PC-3 (cell line): ENCODE results near the gene KYNU. TPM values are rescaled to one million over a fixed set of nuclear protein-coding genes. Genes with fewer than 3 reads are reported as not detected.
"Not testable (repeated sequence)": the region's sequence is repeated elsewhere in the genome, so short reads cannot be mapped to it uniquely, and the experiment has no call there.

ENCODE experiments used
- ATAC-seq: fragments of 200-7000 bp; cut with Tn5 transposase; 2 replicates; pipeline ENCODE4 v1.9.1; 2020; ENCODE audit warnings: mild to moderate bottlenecking, moderate library complexity
- BruUV-seq: library from RNA; stranded (reverse); fragments of 400-500 nt; replicated peaks from 2 replicates; lab custom pipeline; 2021; lab: Mats Ljungman, UMichigan
- CTCF ChIA-PET: fragments of 300-600 bp; sonication (Branson Sonifier 250); formaldehyde crosslinking; loops from one replicate; lab custom pipeline; 2022; ENCODE audit warnings: antibody characterized with exemption; lab: Charles Lee
- POLR2A ChIA-PET: fragments of 300-600 bp; sonication (Branson Sonifier 250); formaldehyde crosslinking; loops from one replicate; lab custom pipeline; 2022; ENCODE audit warnings: antibody characterized with exemption; ENCODE audit not compliant: unreplicated experiment; lab: Charles Lee
- DNase-seq: peaks from one replicate; pipeline ENCODE4 v3.0.0-alpha.2; 2015
- H2AFZ ChIP-seq: fragments of 300-600 bp; sonication (generic); 2 replicates; pipeline ENCODE4 v1.6.0; 2016; ENCODE audit warnings: antibody characterized with exemption, low read length
- H3F3A ChIP-seq: fragments of 300-600 bp; sonication (generic); one replicate; pipeline ENCODE4 v1.6.0; 2017; ENCODE audit warnings: antibody characterized with exemption, low read length, control low read depth, mild to moderate bottlenecking; ENCODE audit not compliant: unreplicated experiment
- H3K27ac ChIP-seq: fragments of 300-600 bp; sonication (generic); 2 replicates; pipeline ENCODE4 v1.5.1; 2016; ENCODE audit warnings: mild to moderate bottlenecking, low read length
- H3K27me3 ChIP-seq: fragments of 300-600 bp; sonication (generic); 2 replicates; pipeline ENCODE4 v1.6.1; 2016; ENCODE audit warnings: low read length, mixed read lengths
- H3K36me3 ChIP-seq: fragments of 300-600 bp; sonication (generic); 2 replicates; pipeline ENCODE4 v1.6.1; 2016; ENCODE audit warnings: low read depth, mixed run types, low read length, mixed read lengths
- H3K4me1 ChIP-seq: fragments of 300-600 bp; sonication (generic); 2 replicates; pipeline ENCODE4 v1.5.1; 2016; ENCODE audit warnings: low read length; ENCODE audit not compliant: insufficient read depth
- H3K4me2 ChIP-seq: fragments of 300-600 bp; sonication (generic); 2 replicates; pipeline ENCODE4 v1.6.0; 2016; ENCODE audit warnings: low read length
- H3K4me3 ChIP-seq: fragments of 300-600 bp; sonication (generic); 2 replicates; pipeline ENCODE4 v1.5.1; 2016; ENCODE audit warnings: mild to moderate bottlenecking, low read length, mixed read lengths
- H3K79me2 ChIP-seq: fragments of 300-600 bp; sonication (generic); 2 replicates; pipeline ENCODE4 v1.6.1; 2017; ENCODE audit warnings: low read length, mixed read lengths
- H3K9ac ChIP-seq: fragments of 300-600 bp; sonication (generic); 2 replicates; pipeline ENCODE4 v1.6.0; 2016; ENCODE audit warnings: mild to moderate bottlenecking, low read length
- H3K9me2 ChIP-seq: fragments of 300-600 bp; sonication (generic); replicated peaks from 2 replicates; pipeline ENCODE4 v1.6.1; 2016; ENCODE audit warnings: mixed run types, low read length, mixed read lengths
- H3K9me3 ChIP-seq: fragments of 300-600 bp; sonication (generic); 2 replicates; pipeline ENCODE4 v1.6.1; 2016; ENCODE audit warnings: low read length, mixed read lengths
- H4K20me1 ChIP-seq: fragments of 300-600 bp; sonication (generic); 2 replicates; pipeline ENCODE4 v1.6.1; 2016; ENCODE audit warnings: low read length, mixed read lengths
- EZH2 ChIP-seq: fragments of 300-600 bp; sonication (generic); IDR thresholded peaks from one replicate; pipeline ENCODE4 v1.6.1; 2017; ENCODE audit warnings: antibody characterized with exemption, mild to moderate bottlenecking, low read length; ENCODE audit not compliant: unreplicated experiment
- EZH2phosphoT487 ChIP-seq: fragments of 300-600 bp; sonication (generic); IDR thresholded peaks from 2 replicates; pipeline ENCODE4 v1.6.1; 2018; ENCODE audit warnings: mild to moderate bottlenecking, antibody characterized with exemption, low read length, borderline replicate concordance
- intact Hi-C: fragments of 100-400 bp; cut with micrococcal nuclease; formaldehyde crosslinking; loops from 2 replicates; pipeline ENCODE4 v1.9.0; 2023
- total RNA-seq: library from RNA; depleted of rRNA; stranded (reverse); fragments of >200 nt; gene quantifications from 2 replicates; pipeline ENCODE4 v1.2.3, GENCODE V29; 2014
- TF ChIP-seq, protein P1 (sequence below): fragments of 300-600 bp; sonication (generic); conservative IDR thresholded peaks from 2 replicates; pipeline ENCODE4 v1.5.1; 2017; ENCODE audit warnings: antibody characterized with exemption, low read depth, mild to moderate bottlenecking, low read length

Gene KYNU
- total RNA-seq, 1 experiment from 2014 or later = 2.3 TPM

DNA sequence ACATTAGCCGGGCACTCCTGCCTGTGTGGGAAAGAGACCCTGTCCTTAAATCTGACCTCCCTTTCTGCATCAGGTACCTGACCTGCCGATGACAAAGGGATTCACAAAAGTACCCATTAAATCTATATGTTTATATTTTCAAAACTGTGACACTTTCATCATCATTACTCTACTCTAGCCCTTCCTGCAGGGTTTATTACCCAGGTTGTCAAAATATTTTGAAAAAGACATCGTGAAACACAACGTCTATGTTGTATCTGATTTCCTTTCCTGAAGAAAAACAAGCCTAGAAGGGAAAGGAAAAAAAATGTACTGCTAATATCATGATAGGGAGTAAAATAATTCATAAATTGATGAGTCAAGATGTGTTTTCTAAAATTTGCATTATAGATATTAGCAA, 15.2 kb upstream of the KYNU start:
- Histone ChIP-seq H3K4me2 (no peak overlapping the region), H3F3A (no peaks in the 10 kb centered on the region), H3K27ac (no peak overlapping the region), H3K4me3 (no peak overlapping the region), H3K79me2 (no peaks in the 10 kb centered on the region), H2AFZ (no peak overlapping the region), H3K27me3 (no peaks in the 10 kb centered on the region), H3K9ac (no peak overlapping the region), H3K4me1 (peaks cover 24% of the 10 kb centered on the region), H4K20me1 (no peaks in the 10 kb centered on the region), H3K9me2 (no peaks in the 10 kb centered on the region), H3K9me3 (no peaks in the 10 kb centered on the region), H3K36me3 (no peaks in the 10 kb centered on the region)
- ChIA-PET POLR2A (no interaction called here), CTCF (no interaction called here)
- ATAC-seq (no peak), DNase-seq (no peak)
- intact Hi-C loops = no loop called here
- TF ChIP-seq, protein P1, sequence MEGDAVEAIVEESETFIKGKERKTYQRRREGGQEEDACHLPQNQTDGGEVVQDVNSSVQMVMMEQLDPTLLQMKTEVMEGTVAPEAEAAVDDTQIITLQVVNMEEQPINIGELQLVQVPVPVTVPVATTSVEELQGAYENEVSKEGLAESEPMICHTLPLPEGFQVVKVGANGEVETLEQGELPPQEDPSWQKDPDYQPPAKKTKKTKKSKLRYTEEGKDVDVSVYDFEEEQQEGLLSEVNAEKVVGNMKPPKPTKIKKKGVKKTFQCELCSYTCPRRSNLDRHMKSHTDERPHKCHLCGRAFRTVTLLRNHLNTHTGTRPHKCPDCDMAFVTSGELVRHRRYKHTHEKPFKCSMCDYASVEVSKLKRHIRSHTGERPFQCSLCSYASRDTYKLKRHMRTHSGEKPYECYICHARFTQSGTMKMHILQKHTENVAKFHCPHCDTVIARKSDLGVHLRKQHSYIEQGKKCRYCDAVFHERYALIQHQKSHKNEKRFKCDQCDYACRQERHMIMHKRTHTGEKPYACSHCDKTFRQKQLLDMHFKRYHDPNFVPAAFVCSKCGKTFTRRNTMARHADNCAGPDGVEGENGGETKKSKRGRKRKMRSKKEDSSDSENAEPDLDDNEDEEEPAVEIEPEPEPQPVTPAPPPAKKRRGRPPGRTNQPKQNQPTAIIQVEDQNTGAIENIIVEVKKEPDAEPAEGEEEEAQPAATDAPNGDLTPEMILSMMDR = no peak
- no TSS peak for BruUV-seq

DNA sequence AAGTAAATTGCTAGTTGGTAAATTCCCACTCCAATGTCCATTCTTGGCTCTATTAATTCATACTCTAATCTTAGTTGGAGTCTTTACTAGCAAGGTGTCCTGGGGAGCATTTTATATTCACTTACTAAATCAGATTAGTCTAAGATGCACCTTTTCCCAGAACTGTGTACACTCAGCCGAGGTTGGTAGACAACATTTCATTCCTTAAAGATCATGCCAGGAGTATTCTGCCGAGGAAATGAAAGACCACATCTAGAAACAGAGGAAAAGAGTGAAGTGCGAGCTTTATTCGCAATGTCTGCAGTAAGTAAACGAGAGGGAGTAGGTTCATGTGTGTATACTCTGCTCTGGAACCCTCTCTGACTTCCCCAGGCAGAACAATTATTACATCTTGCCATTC, 14.6 kb upstream of the KYNU start:
- no peak overlapping the region for H3K4me3 ChIP-seq
- H3K79me2 ChIP-seq = no peaks in the 10 kb centered on the region
- H3F3A ChIP-seq = no peaks in the 10 kb centered on the region
- no peaks in the 10 kb centered on the region for H3K36me3 ChIP-seq
- no peaks in the 10 kb centered on the region for H3K9me2 ChIP-seq
- no peak overlapping the region for H3K9ac ChIP-seq
- POLR2A ChIA-PET = no interaction called here
- ATAC-seq (no peak), DNase-seq (no peak)
- H3K27ac ChIP-seq = no peak overlapping the region
- H3K27me3 ChIP-seq = no peaks in the 10 kb centered on the region
- intact Hi-C loops = loop anchor here (1.0 kb wide), 1 partner anchor 11 kb away; no protein-coding TSS in a partner anchor
- TF ChIP-seq EZH2 (no peak), EZH2phosphoT487 (no peak)
- TF ChIP-seq, protein P1 = no peak
- H2AFZ ChIP-seq = no peak overlapping the region
- CTCF ChIA-PET = no interaction called here
- BruUV-seq = no TSS peak
- no peak overlapping the region for H3K4me2 ChIP-seq
- H3K9me3 ChIP-seq = no peaks in the 10 kb centered on the region
- H3K4me1 ChIP-seq = peaks cover 24% of the 10 kb centered on the region
- no peaks in the 10 kb centered on the region for H4K20me1 ChIP-seq

DNA sequence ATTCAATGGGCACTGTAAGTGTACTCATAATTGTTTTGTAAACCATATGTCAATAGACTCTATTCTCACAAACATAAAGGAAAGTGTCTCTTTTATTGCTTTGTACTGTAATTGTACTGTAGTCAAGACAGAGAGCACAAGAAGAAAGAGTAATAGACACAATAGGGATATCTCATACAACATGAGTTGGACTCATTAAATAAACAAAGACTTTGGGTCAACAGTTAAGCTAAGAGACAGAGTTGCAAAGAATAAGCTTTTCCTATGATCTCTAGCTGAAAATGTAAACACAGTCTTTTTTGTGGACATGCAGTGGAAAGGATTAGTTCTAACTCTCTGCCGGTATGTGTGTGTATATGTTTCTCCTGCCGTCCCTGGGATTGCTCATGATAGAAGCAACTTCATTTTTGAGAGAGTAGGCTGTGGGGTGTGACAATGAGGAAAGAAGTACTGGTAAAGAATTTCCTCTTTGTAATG, 13.9 kb upstream of the KYNU start:
- ChIA-PET POLR2A (no interaction called here), CTCF (interaction anchor here (0.6 kb wide), 2 partner anchors 44 to 118 kb away, joined by 3 read pairs; no protein-coding TSS in a partner anchor)
- BruUV-seq = no TSS peak
- ATAC-seq (peak; percentile 93), DNase-seq (peak; percentile 60)
- H3K9me2 ChIP-seq = no peaks in the 10 kb centered on the region
- H3K4me1 ChIP-seq = peaks cover 24% of the 10 kb centered on the region
- H3K4me2 ChIP-seq = peak overlapping the region; percentile 9; the same call in 1 of the 2 replicates
- H3K9me3 ChIP-seq = no peaks in the 10 kb centered on the region
- no peaks in the 10 kb centered on the region for H3F3A ChIP-seq
- H4K20me1 ChIP-seq = no peaks in the 10 kb centered on the region
- intact Hi-C loops = loop anchor here (1.0 kb wide), 1 partner anchor 11 kb away; no protein-coding TSS in a partner anchor
- H3K36me3 ChIP-seq = no peaks in the 10 kb centered on the region
- no peaks in the 10 kb centered on the region for H3K79me2 ChIP-seq
- H3K4me3 ChIP-seq = no peak overlapping the region
- peak overlapping the region; percentile 21 for H3K27ac ChIP-seq
- H3K27me3 ChIP-seq = no peaks in the 10 kb centered on the region
- TF ChIP-seq EZH2phosphoT487 = no peak
- no peak for TF ChIP-seq EZH2
- TF ChIP-seq, protein P1 = no peak
- no peak overlapping the region for H2AFZ ChIP-seq
- no peak overlapping the region for H3K9ac ChIP-seq

DNA sequence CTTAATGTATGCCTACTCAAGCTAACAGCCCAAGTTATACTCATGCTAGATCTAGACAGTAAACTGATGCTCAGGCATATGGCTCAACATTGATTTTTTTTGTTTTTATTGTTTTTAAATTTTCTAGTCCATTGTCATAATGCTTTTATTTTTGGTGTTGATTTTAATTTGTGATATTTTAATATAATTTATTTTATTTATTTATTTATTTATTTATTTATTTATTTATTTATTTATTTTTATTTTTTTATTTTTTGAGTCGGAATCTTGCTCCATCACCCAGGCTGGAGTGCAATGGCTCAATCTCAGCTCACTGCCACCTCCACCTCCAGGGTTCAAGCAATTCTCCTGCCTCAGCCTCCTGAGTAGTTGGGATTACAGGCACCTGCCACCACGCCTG, 12.9 kb upstream of the KYNU start:
- H3K27me3 ChIP-seq, H2AFZ ChIP-seq, H3K79me2 ChIP-seq, BruUV-seq, H3K27ac ChIP-seq, H3F3A ChIP-seq, H3K36me3 ChIP-seq, H3K9me2 ChIP-seq, DNase-seq, CTCF ChIA-PET, ATAC-seq, H3K4me3 ChIP-seq, H3K9me3 ChIP-seq, H4K20me1 ChIP-seq, H3K9ac ChIP-seq, H3K4me2 ChIP-seq, intact Hi-C loops: not testable (repeated sequence)
- POLR2A ChIA-PET = interaction anchor here (0.7 kb wide), 1 partner anchor 438 kb away, joined by 8 read pairs; no protein-coding TSS in a partner anchor
- peaks cover 24% of the 10 kb centered on the region for H3K4me1 ChIP-seq
